HG03095 (cell line): ENCODE data around the gene NT5C3A.
"Not testable (repeated sequence)": the region's sequence is repeated elsewhere in the genome, so short reads cannot be mapped to it uniquely, and the experiment has no call there.

Source experiments
- ATAC-seq: cut with Tn5 transposase; IDR thresholded peaks from one replicate; pipeline ENCODE4 v1.9.1; 2021; ENCODE audit warnings: moderate library complexity; ENCODE audit not compliant: unreplicated experiment

Gene NT5C3A

GRCh38 chr7:32979902-32980301 is 82.7 kb downstream of the NT5C3A start:
- ATAC-seq = not testable (repeated sequence)

GRCh38 chr7:32979246-32979645 is 83.3 kb downstream of the NT5C3A start:
- not testable (repeated sequence) for ATAC-seq

GRCh38 chr7:32977159-32977558 is 85.4 kb downstream of the NT5C3A start:
- not testable (repeated sequence) for ATAC-seq

- ATAC-seq = not testable (repeated sequence)
Observed at GRCh38 chr7:32971967-32972366, 90.6 kb downstream of the NT5C3A start.

- not testable (repeated sequence) for ATAC-seq
Observed at GRCh38 chr7:32967268-32967582, 95.4 kb downstream of the NT5C3A start.

- ATAC-seq = not testable (repeated sequence)
Observed at GRCh38 chr7:32966489-32967267, 95.9 kb downstream of the NT5C3A start.

- ATAC-seq = peak; percentile 97
Observed at GRCh38 chr7:32964461-32965159, 98.0 kb downstream of the NT5C3A start.
